ENCODE data around the gene AFG3L2.

Gene AFG3L2

DNA sequence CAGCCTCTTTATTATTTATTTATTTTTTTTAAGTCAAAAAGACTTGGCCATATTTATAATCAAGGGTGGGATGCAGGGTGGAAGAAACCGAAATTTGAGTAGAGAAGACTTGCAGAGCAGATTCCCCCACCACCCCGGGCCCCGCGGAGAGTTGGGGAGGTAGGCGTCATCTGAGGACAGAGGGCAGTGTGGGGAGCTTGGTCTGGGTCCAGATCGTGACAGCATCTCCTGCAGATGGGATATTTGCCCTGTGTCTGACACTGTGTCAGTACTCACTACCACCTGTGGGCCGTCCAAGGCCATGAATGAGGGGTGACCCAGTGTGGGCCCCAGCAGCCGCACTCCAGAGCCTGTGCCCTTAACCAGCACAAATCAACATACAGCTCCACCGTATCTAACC lies 20.2 kb upstream of the AFG3L2 start:
- DNase-seq (ENCODE audit: low read depth), result no peak
- TF ChIP-seq POLR2A (IDR thresholded peaks at IDR 0.05; ENCODE audit: extremely low read depth, insufficient read length) (no peak), MYC (IDR thresholded peaks at IDR 0.05; ENCODE audit: low read depth, low read length) (no peak)
- TF ChIP-seq, protein P1, sequence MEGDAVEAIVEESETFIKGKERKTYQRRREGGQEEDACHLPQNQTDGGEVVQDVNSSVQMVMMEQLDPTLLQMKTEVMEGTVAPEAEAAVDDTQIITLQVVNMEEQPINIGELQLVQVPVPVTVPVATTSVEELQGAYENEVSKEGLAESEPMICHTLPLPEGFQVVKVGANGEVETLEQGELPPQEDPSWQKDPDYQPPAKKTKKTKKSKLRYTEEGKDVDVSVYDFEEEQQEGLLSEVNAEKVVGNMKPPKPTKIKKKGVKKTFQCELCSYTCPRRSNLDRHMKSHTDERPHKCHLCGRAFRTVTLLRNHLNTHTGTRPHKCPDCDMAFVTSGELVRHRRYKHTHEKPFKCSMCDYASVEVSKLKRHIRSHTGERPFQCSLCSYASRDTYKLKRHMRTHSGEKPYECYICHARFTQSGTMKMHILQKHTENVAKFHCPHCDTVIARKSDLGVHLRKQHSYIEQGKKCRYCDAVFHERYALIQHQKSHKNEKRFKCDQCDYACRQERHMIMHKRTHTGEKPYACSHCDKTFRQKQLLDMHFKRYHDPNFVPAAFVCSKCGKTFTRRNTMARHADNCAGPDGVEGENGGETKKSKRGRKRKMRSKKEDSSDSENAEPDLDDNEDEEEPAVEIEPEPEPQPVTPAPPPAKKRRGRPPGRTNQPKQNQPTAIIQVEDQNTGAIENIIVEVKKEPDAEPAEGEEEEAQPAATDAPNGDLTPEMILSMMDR (IDR thresholded peaks at IDR 0.05; ENCODE audit: low read depth, low read length), result no peak
- TF ChIP-seq, protein P2, sequence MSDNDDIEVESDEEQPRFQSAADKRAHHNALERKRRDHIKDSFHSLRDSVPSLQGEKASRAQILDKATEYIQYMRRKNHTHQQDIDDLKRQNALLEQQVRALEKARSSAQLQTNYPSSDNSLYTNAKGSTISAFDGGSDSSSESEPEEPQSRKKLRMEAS (IDR thresholded peaks at IDR 0.05; ENCODE audit: low read depth, low read length), result no peak
- no peak overlapping the region for H3K4me3 ChIP-seq (ENCODE audit: low read depth, low read length)

DNA sequence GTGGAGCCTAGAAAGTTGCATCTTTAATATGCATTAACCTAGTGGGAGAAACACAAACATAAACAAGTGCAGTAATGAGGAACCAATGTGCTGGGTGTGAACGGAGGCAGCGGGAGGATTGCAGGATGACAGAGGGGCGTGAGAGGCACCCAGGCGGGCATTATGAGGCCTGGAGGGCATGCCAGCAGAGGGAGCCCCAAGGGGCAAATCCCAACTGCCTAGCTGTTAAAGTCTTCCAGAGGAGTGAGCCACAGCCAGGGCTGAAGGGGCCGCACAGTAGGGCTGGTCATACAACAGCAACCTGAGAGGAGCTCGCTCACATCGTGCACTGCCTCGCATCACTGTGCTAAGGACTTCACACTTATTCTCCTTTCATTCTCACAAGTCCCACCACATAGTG lies 17.4 kb upstream of the AFG3L2 start:
- peak; percentile 52 for DNase-seq (ENCODE audit: low read depth)

DNA sequence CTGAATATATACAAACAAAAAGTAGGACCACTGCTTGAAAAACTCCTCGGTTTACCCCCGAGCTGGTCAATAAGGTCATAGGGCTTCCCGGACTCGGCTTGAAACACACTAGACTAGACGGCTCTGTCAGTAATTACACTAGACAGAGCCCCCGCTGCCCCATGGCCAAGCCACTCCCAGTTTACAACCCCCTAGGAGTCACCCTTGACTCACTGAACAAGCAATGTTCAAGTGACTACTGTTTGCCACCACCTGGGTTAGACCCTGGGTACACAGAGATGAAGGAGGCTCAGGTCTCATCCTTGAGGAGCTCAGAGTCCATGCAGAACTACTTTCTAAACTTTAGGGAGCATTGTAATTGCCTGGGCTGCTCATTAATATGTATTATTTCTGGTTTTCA lies 17.0 kb upstream of the AFG3L2 start:
- no peak overlapping the region for H3K4me3 ChIP-seq (ENCODE audit: low read depth, low read length)
- TF ChIP-seq, protein P1 (IDR thresholded peaks at IDR 0.05; ENCODE audit: low read depth, low read length), result no peak
- TF ChIP-seq POLR2A (IDR thresholded peaks at IDR 0.05; ENCODE audit: extremely low read depth, insufficient read length), result no peak
- no peak for TF ChIP-seq MYC (IDR thresholded peaks at IDR 0.05; ENCODE audit: low read depth, low read length)
- TF ChIP-seq, protein P2 (IDR thresholded peaks at IDR 0.05; ENCODE audit: low read depth, low read length), result no peak
- no peak for DNase-seq (ENCODE audit: low read depth)

More for the DNA sequence above, 17.4 kb upstream of the AFG3L2 start:
- H3K4me3 ChIP-seq (ENCODE audit: low read depth, low read length), result no peak overlapping the region
- TF ChIP-seq POLR2A (IDR thresholded peaks at IDR 0.05; ENCODE audit: extremely low read depth, insufficient read length) (no peak), MYC (IDR thresholded peaks at IDR 0.05; ENCODE audit: low read depth, low read length) (no peak)
- TF ChIP-seq, protein P2 (IDR thresholded peaks at IDR 0.05; ENCODE audit: low read depth, low read length), result no peak
- TF ChIP-seq, protein P1 (IDR thresholded peaks at IDR 0.05; ENCODE audit: low read depth, low read length), result peak; percentile 37

DNA sequence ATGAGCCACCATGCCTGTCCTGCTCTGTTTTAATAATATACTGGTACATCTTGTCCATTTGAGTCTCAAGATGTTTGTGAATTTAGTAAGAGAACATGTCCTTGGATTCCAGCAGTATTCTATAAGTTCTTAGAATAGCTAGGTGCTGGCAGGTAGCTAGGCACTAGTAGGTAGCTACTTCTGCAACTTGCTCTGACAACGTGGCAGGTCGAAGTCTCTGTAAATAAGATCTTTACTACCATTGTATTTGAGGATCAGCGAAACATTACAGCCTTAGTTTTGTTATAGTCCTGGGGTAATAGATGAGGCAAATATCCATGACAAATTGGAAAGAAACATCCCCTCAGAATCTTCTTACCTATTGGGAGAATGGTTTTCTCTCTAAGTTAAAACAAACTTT lies 16.5 kb upstream of the AFG3L2 start:
- H3K4me3 ChIP-seq (ENCODE audit: low read depth, low read length), result no peak overlapping the region
- TF ChIP-seq, protein P2 (IDR thresholded peaks at IDR 0.05; ENCODE audit: low read depth, low read length), result no peak
- TF ChIP-seq MYC (IDR thresholded peaks at IDR 0.05; ENCODE audit: low read depth, low read length) (no peak), POLR2A (IDR thresholded peaks at IDR 0.05; ENCODE audit: extremely low read depth, insufficient read length) (no peak)
- TF ChIP-seq, protein P1 (IDR thresholded peaks at IDR 0.05; ENCODE audit: low read depth, low read length), result no peak
- no peak for DNase-seq (ENCODE audit: low read depth)

DNA sequence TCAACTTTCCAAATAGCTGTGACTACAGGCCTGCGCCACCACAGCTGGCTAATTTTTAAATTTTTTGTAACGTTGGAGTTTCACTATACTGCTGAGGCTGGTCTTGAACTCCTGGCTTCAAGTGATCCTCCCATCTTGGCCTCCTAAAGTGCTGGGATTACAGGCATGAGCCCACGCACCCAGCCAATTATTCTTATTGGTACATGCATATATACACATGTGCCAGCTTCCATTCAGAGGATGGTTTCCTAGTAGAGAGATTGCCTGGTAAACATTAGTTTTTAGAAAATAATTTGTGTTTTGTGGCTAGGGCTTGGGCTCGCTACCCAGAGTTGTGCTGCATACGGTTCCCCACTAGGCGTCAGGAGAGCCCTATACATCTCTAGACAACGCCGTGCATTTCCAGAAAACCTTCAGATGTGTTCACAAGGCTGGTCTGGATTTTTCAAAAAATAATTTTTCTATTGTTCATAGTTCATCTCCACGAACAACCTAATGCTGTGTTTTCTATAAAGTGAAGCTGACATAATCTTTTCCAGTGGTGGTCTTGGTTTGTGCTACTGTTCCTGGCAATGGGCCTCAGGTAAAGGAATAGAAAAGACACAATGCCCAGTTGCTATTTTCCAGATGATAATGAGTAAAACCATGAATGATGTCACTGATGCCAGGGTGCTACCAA lies 14.6 kb upstream of the AFG3L2 start:
- peak; percentile 74 for DNase-seq (ENCODE audit: low read depth)
- H3K4me3 ChIP-seq (ENCODE audit: low read depth, low read length), result no peak overlapping the region
- no peak for TF ChIP-seq MYC (IDR thresholded peaks at IDR 0.05; ENCODE audit: low read depth, low read length)
- TF ChIP-seq, protein P1 (IDR thresholded peaks at IDR 0.05; ENCODE audit: low read depth, low read length), result peak; percentile 98

All from NB4 (cell line).